ENCODE results near the gene TENT4B. TPM values are rescaled to one million over a fixed set of nuclear protein-coding genes. Genes with fewer than 3 reads are reported as not detected.

The TENT4B gene
- total RNA-seq, result 4.8 and 8.6 TPM in 2 replicates

GRCh38 chr16:50152807-50153595 is at the start of gene TENT4B:
TENT4B (plus strand) TSS chr16:50153306; CDS start chr16:50153622, 316 bp downstream.

GRCh38 chr16:50266337-50267091 is 113.4 kb downstream of the TENT4B start, which contains the start of gene ADCY7:
ADCY7 (plus strand) TSS chr16:50266551; CDS start chr16:50288180, 21,629 bp downstream.

Other genes starting within 250 kb of the TENT4B start
- gene CNEP1R1, start 128.1 kb upstream of the TENT4B start, total RNA-seq, result 14.1 and 22.2 TPM in 2 replicates
- 6.9 and 14.2 TPM in 2 replicates for gene HEATR3, start 87.3 kb upstream of the TENT4B start, total RNA-seq
- 15.4 and 25.7 TPM in 2 replicates for gene ADCY7, start 113.2 kb downstream of the TENT4B start, total RNA-seq
- gene BRD7, start 215.7 kb downstream of the TENT4B start, total RNA-seq, result 19.3 and 23.7 TPM in 2 replicates

Data from epithelial cell of alveolus of lung (primary cell).